ENCODE results near the gene FARS2. TPM values are rescaled to one million over a fixed set of nuclear protein-coding genes. Genes with fewer than 3 reads are reported as not detected.
"Not testable (repeated sequence)": the region's sequence is repeated elsewhere in the genome, so short reads cannot be mapped to it uniquely, and the experiment has no call there.

The FARS2 gene
- total and polyA plus RNA-seq, 2 donors (not counting 1 experiment from before 2014, with no cell fraction given) = 33.0 to 35.5 TPM

DNA sequence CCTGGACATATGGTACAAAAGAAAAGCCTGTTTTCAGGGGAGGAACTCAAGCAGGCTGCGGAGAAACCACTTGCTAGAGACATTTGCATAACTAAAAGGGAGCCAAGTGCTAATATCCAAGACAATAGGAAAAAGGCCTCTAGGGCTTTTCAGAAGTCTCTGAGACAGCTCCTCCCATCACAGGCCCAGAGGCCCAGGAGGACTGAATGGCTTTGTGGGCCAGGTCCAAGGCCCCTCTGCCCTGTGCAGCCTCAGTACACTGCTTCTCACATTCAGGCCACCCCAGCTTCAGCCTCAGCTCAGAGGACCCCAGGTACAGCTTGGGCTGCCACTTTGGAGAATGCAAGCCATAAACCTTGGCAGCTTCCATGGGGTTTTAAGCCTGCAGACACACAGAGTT, 545.1 kb downstream of the FARS2 start:
- H3K79me2 ChIP-seq (ENCODE audit: control insufficient read depth, insufficient read depth, low read length); H3K4me2 ChIP-seq (replicated peaks; ENCODE audit: low read depth, low read length, poor library complexity, severe bottlenecking); H3K27ac Mint-ChIP-seq; ATAC-seq (ENCODE audit: low read depth); H3K4me3 Mint-ChIP-seq; POLR2A ChIA-PET; H3K4me3 ChIP-seq (ENCODE audit: control extremely low read depth in 1 of 5, extremely low read depth in 1 of 5, insufficient read depth in 1 of 5, low read depth in 2 of 5, low read length in 4 of 5); H3K36me3 ChIP-seq (replicated peaks in 1 of 2; ENCODE audit: control extremely low read depth in 1 of 2, control insufficient read depth in 1 of 2, extremely low read depth in 1 of 2, insufficient read depth in 2 of 2, low read length in 1 of 2); H3K27me3 ChIP-seq (replicated peaks in 1 of 4; ENCODE audit: control extremely low read depth in 1 of 4, control insufficient read depth in 3 of 4, insufficient read depth in 4 of 4, low read length in 3 of 4); CTCF ChIA-PET; DNase-seq; H3K27ac ChIP-seq (ENCODE audit: low read length in 2 of 2); H3K27me3 Mint-ChIP-seq; H4K20me1 ChIP-seq (ENCODE audit: control insufficient read depth, insufficient read depth, low read length, poor library complexity, severe bottlenecking); H3K4me1 ChIP-seq (ENCODE audit: control insufficient read depth in 2 of 2, insufficient read depth in 2 of 2, low read length in 2 of 2); H3K4me1 Mint-ChIP-seq; H3K9ac ChIP-seq (ENCODE audit: low read length); H2AFZ ChIP-seq (ENCODE audit: insufficient read depth, low read depth, low read length, poor library complexity, severe bottlenecking); intact Hi-C loops (cut with micrococcal nuclease): not testable (repeated sequence)
- peaks cover 0 to 32% (median 16%) of the 10 kb centered on the region in 3 donors for H3K9me3 ChIP-seq (ENCODE audit: control extremely low read depth in 1 of 3, control insufficient read depth in 2 of 3, insufficient read depth in 1 of 3, low read length in 2 of 3)
- peaks cover 17% of the 10 kb centered on the region for H3K9me3 Mint-ChIP-seq (ENCODE audit: insufficient read depth)
- 91% methylated on average over 1 of the region's 1 CpG for WGBS (ENCODE audit: insufficient coverage)

- Histone ChIP-seq H4K20me1 (ENCODE audit: control insufficient read depth, insufficient read depth, low read length, poor library complexity, severe bottlenecking) (no peaks in the 10 kb centered on the region), H3K9me3 (ENCODE audit: control extremely low read depth in 1 of 3, control insufficient read depth in 2 of 3, insufficient read depth in 1 of 3, low read length in 2 of 3) (peaks cover 0 to 28% (median 16%) of the 10 kb centered on the region in 3 donors), H3K9ac (ENCODE audit: low read length) (no peak overlapping the region), H3K27me3 (replicated peaks in 1 of 4; ENCODE audit: control extremely low read depth in 1 of 4, control insufficient read depth in 3 of 4, insufficient read depth in 4 of 4, low read length in 3 of 4) (no peaks in the 10 kb centered on the region), H3K4me2 (replicated peaks; ENCODE audit: low read depth, low read length, poor library complexity, severe bottlenecking) (no peak overlapping the region), H3K4me3 (ENCODE audit: control extremely low read depth in 1 of 5, extremely low read depth in 1 of 5, insufficient read depth in 1 of 5, low read depth in 2 of 5, low read length in 4 of 5) (no peak overlapping the region), H3K27ac (ENCODE audit: low read length in 2 of 2) (no peak overlapping the region), H3K36me3 (replicated peaks in 1 of 2; ENCODE audit: control extremely low read depth in 1 of 2, control insufficient read depth in 1 of 2, extremely low read depth in 1 of 2, insufficient read depth in 2 of 2, low read length in 1 of 2) (no peaks in the 10 kb centered on the region), H3K79me2 (ENCODE audit: control insufficient read depth, insufficient read depth, low read length) (no peaks in the 10 kb centered on the region), H2AFZ (ENCODE audit: insufficient read depth, low read depth, low read length, poor library complexity, severe bottlenecking) (no peak overlapping the region), H3K4me1 (ENCODE audit: control insufficient read depth in 2 of 2, insufficient read depth in 2 of 2, low read length in 2 of 2) (no peaks in the 10 kb centered on the region)
- H3K27me3 Mint-ChIP-seq = no peaks in the 10 kb centered on the region
- peaks cover 15% of the 10 kb centered on the region for H3K9me3 Mint-ChIP-seq (ENCODE audit: insufficient read depth)
- H3K27ac Mint-ChIP-seq = no peak overlapping the region
- TF ChIP-seq, protein P1, sequence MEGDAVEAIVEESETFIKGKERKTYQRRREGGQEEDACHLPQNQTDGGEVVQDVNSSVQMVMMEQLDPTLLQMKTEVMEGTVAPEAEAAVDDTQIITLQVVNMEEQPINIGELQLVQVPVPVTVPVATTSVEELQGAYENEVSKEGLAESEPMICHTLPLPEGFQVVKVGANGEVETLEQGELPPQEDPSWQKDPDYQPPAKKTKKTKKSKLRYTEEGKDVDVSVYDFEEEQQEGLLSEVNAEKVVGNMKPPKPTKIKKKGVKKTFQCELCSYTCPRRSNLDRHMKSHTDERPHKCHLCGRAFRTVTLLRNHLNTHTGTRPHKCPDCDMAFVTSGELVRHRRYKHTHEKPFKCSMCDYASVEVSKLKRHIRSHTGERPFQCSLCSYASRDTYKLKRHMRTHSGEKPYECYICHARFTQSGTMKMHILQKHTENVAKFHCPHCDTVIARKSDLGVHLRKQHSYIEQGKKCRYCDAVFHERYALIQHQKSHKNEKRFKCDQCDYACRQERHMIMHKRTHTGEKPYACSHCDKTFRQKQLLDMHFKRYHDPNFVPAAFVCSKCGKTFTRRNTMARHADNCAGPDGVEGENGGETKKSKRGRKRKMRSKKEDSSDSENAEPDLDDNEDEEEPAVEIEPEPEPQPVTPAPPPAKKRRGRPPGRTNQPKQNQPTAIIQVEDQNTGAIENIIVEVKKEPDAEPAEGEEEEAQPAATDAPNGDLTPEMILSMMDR (IDR thresholded peaks at IDR 0.05) = no peak
- TF ChIP-seq EZH2 (IDR thresholded peaks at IDR 0.05; ENCODE audit: borderline replicate concordance, insufficient read depth, low read depth, low read length, poor library complexity, severe bottlenecking) = no peak
- H3K4me1 Mint-ChIP-seq = peaks cover 6% of the 10 kb centered on the region
- ATAC-seq (ENCODE audit: low read depth) (no peak), DNase-seq (no peak)
- POLR2A ChIA-PET = no interaction called here
- 90% methylated on average over 3 of the region's 4 CpGs for WGBS (ENCODE audit: insufficient coverage)
- H3K4me3 Mint-ChIP-seq = no peak overlapping the region
- CTCF ChIA-PET = no interaction called here
- intact Hi-C loops (cut with micrococcal nuclease) = no loop called here
These were observed 548.1 kb downstream of the FARS2 start for GRCh38 chr6:5809450-5809849.
